H1 (cell line): ENCODE measurements around the gene NOTCH2. TPM values are rescaled to one million over a fixed set of nuclear protein-coding genes. Genes with fewer than 3 reads are reported as not detected.

Source experiments
- CHD7 ChIP-seq: fragments of 300-600 bp; sonication (generic); IDR thresholded peaks from 2 replicates; pipeline ENCODE4 v1.7.1; 2012; ENCODE audit warnings: low read length, moderate library complexity, mild to moderate bottlenecking, inconsistent platforms; ENCODE audit not compliant: insufficient replicate concordance
- polyA plus RNA-seq, 7 experiments: library from polyadenylated mRNA; depleted of rRNA in 3 of 7; stranded (reverse) in 5 of 7; unstranded in 2 of 7; fragments of >200 nt in 5 of 7; fragments of 200-250 nt in 2 of 7; gene quantifications; 1 replicate in 5 of 7; 2 replicates in 1 of 7; 4 replicates in 1 of 7; pipeline versions ENCODE4 v1.2.1 to v1.2.3, GENCODE V29; 2011 to 2013; ENCODE audit warnings: missing spikeins in 2 of 7, mixed read lengths in 2 of 7
- total RNA-seq: library from RNA; stranded (reverse); fragmentation: NEBNext Ultra II Directional; extraction: Animal tissue kit (Norgen Biotek cat#: 25700); gene quantifications from 2 replicates; pipeline ENCODE4 v1.2.1, GENCODE V29; 2021

Gene NOTCH2
- total and polyA plus RNA-seq, 2 of the 8 experiments (the other 6 are each of a cell fraction or from before 2014, with no cell fraction given), result 17.7 to 63.0 TPM

GRCh38 chr1:119974013-119974412, 95.4 kb downstream of the NOTCH2 start (continued):
- no peak for TF ChIP-seq CHD7
- TF ChIP-seq, all 59 proteins: peak for 0
